Tibial artery (tissue), 4 donors: Measurements from ENCODE around the gene XCL1.

ENCODE experiments used
- DNase-seq, 2 donors: peaks; one replicate each; pipeline ENCODE4 v3.0.0-alpha.2; 2019
- H3K27ac ChIP-seq, 2 donors: fragments of 200-600 bp; sonication (generic) in 1 of 2; 1 replicate in 1 of 2; 2 replicates in 1 of 2; pipeline ENCODE4 v1.5.1; 2018 to 2019; ENCODE audit warnings: mild to moderate bottlenecking in 1 of 2
- H3K27me3 ChIP-seq, 2 donors: fragments of 200-600 bp; sonication (generic) in 1 of 2; one replicate each; pipeline versions ENCODE4 v1.5.1 to v1.6.0; 2016 to 2019
- H3K36me3 ChIP-seq, 3 donors: fragments of 200-600 bp; sonication (generic) in 2 of 3; one replicate each; pipeline ENCODE4 v1.5.1; 2016 to 2019; ENCODE audit warnings: mild to moderate bottlenecking in 2 of 3
- H3K4me1 ChIP-seq, 4 donors: fragments of 200-600 bp; sonication (generic) in 2 of 4; 1 replicate in 3 of 4; 2 replicates in 1 of 4; pipeline ENCODE4 v1.5.1; 2016 to 2019
- H3K4me3 ChIP-seq, 2 donors: fragments of 200-600 bp; sonication (generic) in 1 of 2; 1 replicate in 1 of 2; 2 replicates in 1 of 2; pipeline ENCODE4 v1.5.1; 2018 to 2019; ENCODE audit warnings: mild to moderate bottlenecking in 2 of 2
- H3K9me3 ChIP-seq, 3 donors: fragments of 200-600 bp; sonication (generic) in 1 of 3; one replicate each; pipeline ENCODE4 v1.5.1; 2016 to 2019
- CTCF ChIP-seq, 2 experiments: fragments of 200-600 bp in 1 of 2; fragments of 450-650 bp in 1 of 2; IDR thresholded peaks; one replicate each; pipeline ENCODE4 v1.5.1; 2017 to 2019; ENCODE audit warnings: antibody characterized with exemption in 2 of 2, mild to moderate bottlenecking in 1 of 2, moderate library complexity in 1 of 2
- intact Hi-C: fragments of 100-400 bp; cut with DNase I; formaldehyde crosslinking; loops from one replicate; pipeline ENCODE4 v1.15.0; 2023; ENCODE audit warnings: low total_unique reads

XCL1 gene

GRCh38 chr1:168629466-168629865, 53.1 kb downstream of the XCL1 start:
- DNase-seq: no peak
- intact Hi-C loops: no loop called here
- Histone ChIP-seq H3K27me3 (peaks cover 0 to 3% of the 10 kb centered on the region in 2 donors), H3K27ac (no peak overlapping the region), H3K4me3 (no peak overlapping the region), H3K4me1 (no peaks in the 10 kb centered on the region), H3K9me3 (no peaks in the 10 kb centered on the region), H3K36me3 (no peaks in the 10 kb centered on the region)
- TF ChIP-seq CTCF (IDR thresholded peaks at IDR 0.05): no peak
